CD1c-positive myeloid dendritic cell (primary cell): Measurements from ENCODE around the gene TMEM191C.
"Not testable (repeated sequence)": the region's sequence is repeated elsewhere in the genome, so short reads cannot be mapped to it uniquely, and the experiment has no call there.

ENCODE experiments used
- DNase-seq: peaks from one replicate; pipeline ENCODE4 v3.0.0-alpha.2; 2016; ENCODE audit errors: extremely low spot score

TMEM191C gene

GRCh38 chr22:21467337-21468193 lies at the start of gene TMEM191C:
Gene TMEM191C, plus strand, starts transcription at chr22:21467387. Its CDS starts 73 bp downstream, at chr22:21467460.
- not testable (repeated sequence) for DNase-seq

- not testable (repeated sequence) for DNase-seq
Observed at GRCh38 chr22:21417853-21418252, 49.3 kb upstream of the TMEM191C start.

GRCh38 chr22:21418974-21419638 lies 48.1 kb upstream of the TMEM191C start:
- DNase-seq, result not testable (repeated sequence)

GRCh38 chr22:21420180-21420763 lies 46.9 kb upstream of the TMEM191C start:
- DNase-seq, result not testable (repeated sequence)

- not testable (repeated sequence) for DNase-seq
Observed at GRCh38 chr22:21424084-21424709, 43.0 kb upstream of the TMEM191C start.

- not testable (repeated sequence) for DNase-seq
Observed at GRCh38 chr22:21434378-21435233, 32.6 kb upstream of the TMEM191C start.

GRCh38 chr22:21435998-21436810 lies 31.0 kb upstream of the TMEM191C start:
- not testable (repeated sequence) for DNase-seq

GRCh38 chr22:21438013-21438412 lies 29.2 kb upstream of the TMEM191C start:
- not testable (repeated sequence) for DNase-seq

GRCh38 chr22:21440018-21440636 lies 27.1 kb upstream of the TMEM191C start:
- DNase-seq, result not testable (repeated sequence)

- DNase-seq, result not testable (repeated sequence)
Observed at GRCh38 chr22:21440676-21441075, 26.5 kb upstream of the TMEM191C start.

- DNase-seq, result not testable (repeated sequence)
Observed at GRCh38 chr22:21441170-21441569, 26.0 kb upstream of the TMEM191C start.

GRCh38 chr22:21442123-21442522 lies 25.1 kb upstream of the TMEM191C start:
- not testable (repeated sequence) for DNase-seq

GRCh38 chr22:21442646-21443045 lies 24.5 kb upstream of the TMEM191C start:
- not testable (repeated sequence) for DNase-seq

GRCh38 chr22:21443057-21443734 lies 24.0 kb upstream of the TMEM191C start:
- no peak for DNase-seq

GRCh38 chr22:21443735-21444421 lies 23.3 kb upstream of the TMEM191C start:
- DNase-seq, result no peak

GRCh38 chr22:21444701-21445436 lies 22.3 kb upstream of the TMEM191C start:
- DNase-seq, result no peak

- DNase-seq, result no peak
Observed at GRCh38 chr22:21445437-21446127, 21.6 kb upstream of the TMEM191C start.
